Loucy (cell line): ENCODE data around the gene ZSWIM8.

Source experiments
- H2AFZ ChIP-seq: fragments of 200-600 bp; sonication (generic); 2 replicates; pipeline ENCODE4 v1.6.0; 2016; ENCODE audit warnings: antibody characterized with exemption, mild to moderate bottlenecking, low read length, moderate library complexity
- H3F3A ChIP-seq: fragments of 200-600 bp; 2 replicates; pipeline ENCODE4 v1.6.0; 2016; ENCODE audit warnings: antibody characterized with exemption, low read depth, mild to moderate bottlenecking
- H3K27me3 ChIP-seq: fragments of 200-600 bp; sonication (generic); 2 replicates; pipeline ENCODE4 v1.6.1; 2014; ENCODE audit warnings: low read length, mild to moderate bottlenecking; ENCODE audit not compliant: insufficient read depth, poor library complexity, severe bottlenecking
- H3K36me3 ChIP-seq: fragments of 200-600 bp; sonication (generic); 2 replicates; pipeline ENCODE4 v1.6.1; 2016; ENCODE audit warnings: low read length; ENCODE audit not compliant: insufficient read depth
- H3K4me1 ChIP-seq: fragments of 200-600 bp; sonication (generic); 2 replicates; pipeline ENCODE4 v1.5.1; 2014; ENCODE audit warnings: low read length, mild to moderate bottlenecking; ENCODE audit not compliant: insufficient read depth, poor library complexity, severe bottlenecking
- H3K4me2 ChIP-seq: fragments of 200-600 bp; sonication (generic); 2 replicates; pipeline ENCODE4 v1.6.0; 2014; ENCODE audit warnings: antibody characterized with exemption, low read length, low read depth, mild to moderate bottlenecking; ENCODE audit not compliant: poor library complexity, severe bottlenecking
- H3K4me3 ChIP-seq: fragments of 200-600 bp; sonication (generic); 2 replicates; pipeline ENCODE4 v1.5.1; 2014; ENCODE audit warnings: low read length, mild to moderate bottlenecking, mixed read lengths; ENCODE audit not compliant: poor library complexity, severe bottlenecking
- H3K79me2 ChIP-seq: fragments of 200-600 bp; sonication (generic); 2 replicates; pipeline ENCODE4 v1.6.1; 2014; ENCODE audit warnings: low read length; ENCODE audit not compliant: insufficient read depth
- H3K9ac ChIP-seq: fragments of 200-600 bp; sonication (generic); 2 replicates; pipeline ENCODE4 v1.6.0; 2014; ENCODE audit warnings: mild to moderate bottlenecking, low read depth, low read length, moderate library complexity; ENCODE audit not compliant: poor library complexity, severe bottlenecking
- H3K9me2 ChIP-seq: fragments of 200-600 bp; sonication (generic); replicated peaks from 2 replicates; pipeline ENCODE4 v1.6.1; 2016; ENCODE audit warnings: low read depth, low read length, mixed read lengths
- H3K9me3 ChIP-seq: fragments of 200-600 bp; sonication (generic); 2 replicates; pipeline ENCODE4 v1.6.1; 2014; ENCODE audit warnings: mild to moderate bottlenecking, antibody characterized with exemption, low read length, low read depth; ENCODE audit not compliant: insufficient read depth
- H4K20me1 ChIP-seq: fragments of 200-600 bp; sonication (generic); 2 replicates; pipeline ENCODE4 v1.6.0; 2014; ENCODE audit warnings: antibody characterized with exemption, low read length, mild to moderate bottlenecking; ENCODE audit not compliant: insufficient read depth, poor library complexity, severe bottlenecking
- CTCF ChIP-seq: fragments of 200-600 bp; sonication (generic); conservative IDR thresholded peaks from 2 replicates; pipeline ENCODE4 v1.5.1; 2014; ENCODE audit warnings: mild to moderate bottlenecking, antibody characterized with exemption, low read length
- EZH2phosphoT487 ChIP-seq: fragments of 200-600 bp; IDR thresholded peaks from 2 replicates; pipeline ENCODE4 v1.6.1; 2018; ENCODE audit warnings: antibody characterized with exemption, mild to moderate bottlenecking, moderate library complexity, borderline replicate concordance

Gene ZSWIM8

GRCh38 chr10:73768881-73769280 is 16.5 kb upstream of the ZSWIM8 start:
- Histone ChIP-seq H3F3A (no peaks in the 10 kb centered on the region), H3K79me2 (peaks cover 11% of the 10 kb centered on the region), H2AFZ (no peak overlapping the region), H3K27me3 (no peaks in the 10 kb centered on the region), H3K9ac (no peak overlapping the region), H3K9me2 (no peaks in the 10 kb centered on the region), H3K4me3 (no peak overlapping the region), H3K36me3 (peaks cover 83% of the 10 kb centered on the region), H3K9me3 (no peaks in the 10 kb centered on the region), H3K4me1 (no peaks in the 10 kb centered on the region), H3K4me2 (no peak overlapping the region), H4K20me1 (peaks cover 13% of the 10 kb centered on the region)
- no peak for TF ChIP-seq CTCF
- TF ChIP-seq EZH2phosphoT487, result no peak

- Histone ChIP-seq H2AFZ (no peak overlapping the region), H3K27me3 (no peaks in the 10 kb centered on the region), H3K4me1 (no peaks in the 10 kb centered on the region), H3K4me2 (no peak overlapping the region), H4K20me1 (peaks cover 18% of the 10 kb centered on the region), H3K9me3 (no peaks in the 10 kb centered on the region), H3K4me3 (no peak overlapping the region), H3F3A (no peaks in the 10 kb centered on the region), H3K9me2 (no peaks in the 10 kb centered on the region), H3K9ac (no peak overlapping the region), H3K36me3 (peaks cover 81% of the 10 kb centered on the region), H3K79me2 (peaks cover 16% of the 10 kb centered on the region)
- TF ChIP-seq EZH2phosphoT487 (no peak), CTCF (no peak)
Measured at GRCh38 chr10:73769396-73769795, 16.0 kb upstream of the ZSWIM8 start.

GRCh38 chr10:73771722-73772280 is 13.6 kb upstream of the ZSWIM8 start:
- peaks cover 8% of the 10 kb centered on the region for H3K4me1 ChIP-seq
- H3K36me3 ChIP-seq, result peaks cover 67% of the 10 kb centered on the region; the same call in 1 of the 2 replicates

More at GRCh38 chr10:73771722-73772280, 13.6 kb upstream of the ZSWIM8 start:
- peaks cover 39% of the 10 kb centered on the region for H3K79me2 ChIP-seq
- peaks cover 24% of the 10 kb centered on the region for H4K20me1 ChIP-seq
- no peaks in the 10 kb centered on the region for H3K27me3 ChIP-seq
- H3K9ac ChIP-seq, result peak overlapping the region; percentile 76
- peak overlapping the region; percentile 69 for H3K4me2 ChIP-seq
- peak overlapping the region; percentile 79 for H3K4me3 ChIP-seq
- H3K9me2 ChIP-seq, result no peaks in the 10 kb centered on the region
- H3F3A ChIP-seq, result no peaks in the 10 kb centered on the region
- no peak for TF ChIP-seq CTCF
- TF ChIP-seq EZH2phosphoT487, result no peak
- H2AFZ ChIP-seq, result peak overlapping the region; percentile 77
- H3K9me3 ChIP-seq, result no peaks in the 10 kb centered on the region
